WTC11 (cell line): Measurements from ENCODE around the gene OCRL. TPM values are rescaled to one million over a fixed set of nuclear protein-coding genes. Genes with fewer than 3 reads are reported as not detected.

Source experiments
- ATAC-seq: fragments of 200-7000 bp; cut with Tn5 transposase; 2 replicates; pipeline ENCODE4 v1.10.0; 2021; ENCODE audit warnings: mild to moderate bottlenecking, moderate library complexity
- CTCF ChIA-PET: fragments of 300-600 bp; sonication (Branson Sonifier 250); formaldehyde crosslinking; loops from one replicate; lab custom pipeline; 2021; ENCODE audit warnings: antibody characterized with exemption; lab: Charles Lee
- POLR2A ChIA-PET: fragments of 350-600 bp; sonication (Branson Sonifier 250); formaldehyde crosslinking; loops from one replicate; lab custom pipeline; 2021; ENCODE audit warnings: antibody characterized with exemption; lab: Charles Lee
- DNase-seq: peaks from one replicate; pipeline ENCODE4 v3.0.0; 2021; ENCODE audit warnings: low spot score
- H3K27ac Mint-ChIP-seq: 2 replicates; pipeline ENCODE4 v1.8.0; 2021; ENCODE audit warnings: mixed read lengths
- H3K27me3 Mint-ChIP-seq: 2 replicates; pipeline ENCODE4 v1.8.0; 2021; ENCODE audit warnings: low read depth, mild to moderate bottlenecking, moderate library complexity, mixed read lengths
- H3K36me3 Mint-ChIP-seq: 2 replicates; pipeline ENCODE4 v1.8.0; 2021; ENCODE audit warnings: mixed read lengths
- H3K4me1 Mint-ChIP-seq: 2 replicates; pipeline ENCODE4 v1.8.0; 2022; ENCODE audit warnings: mixed read lengths
- H3K4me3 Mint-ChIP-seq: 2 replicates; pipeline ENCODE4 v1.8.0; 2021; ENCODE audit warnings: mild to moderate bottlenecking, moderate library complexity, mixed read lengths
- H3K9me3 Mint-ChIP-seq: 2 replicates; pipeline ENCODE4 v1.8.0; 2021; ENCODE audit warnings: mixed read lengths
- ETV6 ChIP-seq: sonication (generic); formaldehyde crosslinking; IDR thresholded peaks from 2 replicates; pipeline ENCODE4 v1.8.1; 2022; ENCODE audit warnings: mild to moderate bottlenecking, missing genetic modification reagents
- FOXJ3 ChIP-seq: sonication (generic); formaldehyde crosslinking; IDR thresholded peaks from 2 replicates; pipeline ENCODE4 v1.9.0; 2021; ENCODE audit warnings: missing genetic modification reagents, mild to moderate bottlenecking, borderline replicate concordance
- GABPB1 ChIP-seq: sonication (generic); formaldehyde crosslinking; IDR thresholded peaks from 2 replicates; pipeline ENCODE4 v1.8.1; 2023; ENCODE audit warnings: mild to moderate bottlenecking, missing genetic modification reagents
- NFYB ChIP-seq: sonication (generic); formaldehyde crosslinking; conservative IDR thresholded peaks from 2 replicates; pipeline ENCODE4 v1.8.0; 2022; ENCODE audit warnings: low read depth, missing genetic modification reagents
- TEAD1 ChIP-seq: sonication (generic); formaldehyde crosslinking; IDR thresholded peaks from 2 replicates; pipeline ENCODE4 v1.8.0; 2022; ENCODE audit warnings: mild to moderate bottlenecking, missing genetic modification reagents
- ZNF232 ChIP-seq: sonication (generic); formaldehyde crosslinking; IDR thresholded peaks from 2 replicates; pipeline ENCODE4 v1.8.0; 2022; ENCODE audit warnings: mild to moderate bottlenecking, missing genetic modification reagents
- ZNF671 ChIP-seq: fragments of 250-450 bp; sonication (Bioruptor Pico); IDR thresholded peaks from 2 replicates; pipeline ENCODE4 v1.8.0; 2021; ENCODE audit warnings: mild to moderate bottlenecking
- total RNA-seq: library from RNA; stranded (reverse); gene quantifications from 3 replicates; pipeline ENCODE4 v1.2.3, GENCODE V29; 2021
- TF ChIP-seq, protein P1 (sequence below): sonication (generic); formaldehyde crosslinking; IDR thresholded peaks from 2 replicates; pipeline ENCODE4 v1.8.0; 2022; ENCODE audit warnings: mild to moderate bottlenecking, missing genetic modification reagents
- TF ChIP-seq, protein P2 (sequence below): sonication (generic); formaldehyde crosslinking; conservative IDR thresholded peaks from 2 replicates; pipeline ENCODE4 v1.8.1; 2022; ENCODE audit warnings: mild to moderate bottlenecking, missing genetic modification reagents
- TF ChIP-seq, protein P3 (sequence below): fragments of 250-450 bp; sonication (Bioruptor Pico); IDR thresholded peaks from 2 replicates; pipeline ENCODE4 v1.9.0; 2021; ENCODE audit warnings: mild to moderate bottlenecking, borderline replicate concordance
- TF ChIP-seq, protein P4 (sequence below): sonication (generic); formaldehyde crosslinking; IDR thresholded peaks from 2 replicates; pipeline ENCODE4 v1.8.1; 2022; ENCODE audit warnings: low read depth, mild to moderate bottlenecking, moderate library complexity, missing genetic modification reagents, borderline replicate concordance
- TF ChIP-seq, protein P5 (sequence below): sonication (generic); formaldehyde crosslinking; IDR thresholded peaks from 2 replicates; pipeline ENCODE4 v1.8.0; 2023; ENCODE audit warnings: mild to moderate bottlenecking, missing genetic modification reagents
- TF ChIP-seq, protein P6 (sequence below): fragments of 250-450 bp; sonication (Bioruptor Pico); conservative IDR thresholded peaks from 2 replicates; pipeline ENCODE4 v1.9.0; 2021; ENCODE audit warnings: mild to moderate bottlenecking
- TF ChIP-seq, protein P7 (sequence below): fragments of 250-450 bp; sonication (Bioruptor Pico); IDR thresholded peaks from 2 replicates; pipeline ENCODE4 v1.8.0; 2021; ENCODE audit warnings: mild to moderate bottlenecking
- TF ChIP-seq, protein P8 (sequence below): sonication (generic); formaldehyde crosslinking; IDR thresholded peaks from 2 replicates; pipeline ENCODE4 v1.8.0; 2023; ENCODE audit warnings: missing genetic modification reagents, mild to moderate bottlenecking, borderline replicate concordance

OCRL gene
- total RNA-seq, 1 experiment from 2014 or later: 17.4 TPM

DNA sequence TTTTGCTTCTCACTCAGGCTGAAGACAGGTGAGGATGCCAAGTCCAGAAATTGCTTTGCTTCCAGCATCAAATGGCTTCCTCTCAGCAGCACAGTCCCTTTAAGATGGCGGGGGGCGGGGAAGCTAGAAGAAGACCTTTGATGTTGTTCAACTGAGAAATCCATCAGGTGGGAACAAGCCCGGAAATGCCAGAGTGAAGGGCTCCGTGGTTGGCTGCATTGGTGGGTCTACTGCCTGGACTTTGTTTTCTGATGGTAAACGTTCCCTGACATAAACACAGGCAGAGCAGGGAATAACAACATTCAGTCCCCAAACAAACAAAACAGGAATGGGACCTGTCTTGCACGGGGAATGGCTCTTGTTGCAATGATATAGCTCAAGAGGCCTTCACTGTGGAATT is 77.4 kb downstream of the OCRL start:
- no peaks in the 10 kb centered on the region for H3K9me3 Mint-ChIP-seq
- no peaks in the 10 kb centered on the region for H3K27me3 Mint-ChIP-seq
- no peak for ATAC-seq
- CTCF ChIA-PET: interaction anchor here (1.4 kb wide), 2 partner anchors 8 to 109 kb away, joined by 3 to 4 read pairs; no protein-coding TSS in a partner anchor
- no peaks in the 10 kb centered on the region for H3K36me3 Mint-ChIP-seq
- TF ChIP-seq, protein P1, sequence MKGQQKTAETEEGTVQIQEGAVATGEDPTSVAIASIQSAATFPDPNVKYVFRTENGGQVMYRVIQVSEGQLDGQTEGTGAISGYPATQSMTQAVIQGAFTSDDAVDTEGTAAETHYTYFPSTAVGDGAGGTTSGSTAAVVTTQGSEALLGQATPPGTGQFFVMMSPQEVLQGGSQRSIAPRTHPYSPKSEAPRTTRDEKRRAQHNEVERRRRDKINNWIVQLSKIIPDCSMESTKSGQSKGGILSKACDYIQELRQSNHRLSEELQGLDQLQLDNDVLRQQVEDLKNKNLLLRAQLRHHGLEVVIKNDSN (CRISPR knock-in tag): no peak
- TF ChIP-seq NFYB (no peak), ZNF671 (CRISPR knock-in tag) (no peak), TEAD1 (CRISPR knock-in tag) (no peak), FOXJ3 (CRISPR knock-in tag) (no peak), ETV6 (CRISPR knock-in tag) (no peak), ZNF232 (no peak), GABPB1 (CRISPR knock-in tag) (no peak)
- TF ChIP-seq, protein P2, sequence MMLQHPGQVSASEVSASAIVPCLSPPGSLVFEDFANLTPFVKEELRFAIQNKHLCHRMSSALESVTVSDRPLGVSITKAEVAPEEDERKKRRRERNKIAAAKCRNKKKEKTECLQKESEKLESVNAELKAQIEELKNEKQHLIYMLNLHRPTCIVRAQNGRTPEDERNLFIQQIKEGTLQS: no peak
- TF ChIP-seq, protein P3, sequence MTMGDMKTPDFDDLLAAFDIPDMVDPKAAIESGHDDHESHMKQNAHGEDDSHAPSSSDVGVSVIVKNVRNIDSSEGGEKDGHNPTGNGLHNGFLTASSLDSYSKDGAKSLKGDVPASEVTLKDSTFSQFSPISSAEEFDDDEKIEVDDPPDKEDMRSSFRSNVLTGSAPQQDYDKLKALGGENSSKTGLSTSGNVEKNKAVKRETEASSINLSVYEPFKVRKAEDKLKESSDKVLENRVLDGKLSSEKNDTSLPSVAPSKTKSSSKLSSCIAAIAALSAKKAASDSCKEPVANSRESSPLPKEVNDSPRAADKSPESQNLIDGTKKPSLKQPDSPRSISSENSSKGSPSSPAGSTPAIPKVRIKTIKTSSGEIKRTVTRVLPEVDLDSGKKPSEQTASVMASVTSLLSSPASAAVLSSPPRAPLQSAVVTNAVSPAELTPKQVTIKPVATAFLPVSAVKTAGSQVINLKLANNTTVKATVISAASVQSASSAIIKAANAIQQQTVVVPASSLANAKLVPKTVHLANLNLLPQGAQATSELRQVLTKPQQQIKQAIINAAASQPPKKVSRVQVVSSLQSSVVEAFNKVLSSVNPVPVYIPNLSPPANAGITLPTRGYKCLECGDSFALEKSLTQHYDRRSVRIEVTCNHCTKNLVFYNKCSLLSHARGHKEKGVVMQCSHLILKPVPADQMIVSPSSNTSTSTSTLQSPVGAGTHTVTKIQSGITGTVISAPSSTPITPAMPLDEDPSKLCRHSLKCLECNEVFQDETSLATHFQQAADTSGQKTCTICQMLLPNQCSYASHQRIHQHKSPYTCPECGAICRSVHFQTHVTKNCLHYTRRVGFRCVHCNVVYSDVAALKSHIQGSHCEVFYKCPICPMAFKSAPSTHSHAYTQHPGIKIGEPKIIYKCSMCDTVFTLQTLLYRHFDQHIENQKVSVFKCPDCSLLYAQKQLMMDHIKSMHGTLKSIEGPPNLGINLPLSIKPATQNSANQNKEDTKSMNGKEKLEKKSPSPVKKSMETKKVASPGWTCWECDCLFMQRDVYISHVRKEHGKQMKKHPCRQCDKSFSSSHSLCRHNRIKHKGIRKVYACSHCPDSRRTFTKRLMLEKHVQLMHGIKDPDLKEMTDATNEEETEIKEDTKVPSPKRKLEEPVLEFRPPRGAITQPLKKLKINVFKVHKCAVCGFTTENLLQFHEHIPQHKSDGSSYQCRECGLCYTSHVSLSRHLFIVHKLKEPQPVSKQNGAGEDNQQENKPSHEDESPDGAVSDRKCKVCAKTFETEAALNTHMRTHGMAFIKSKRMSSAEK (CRISPR knock-in tag): no peak
- TF ChIP-seq, protein P4, sequence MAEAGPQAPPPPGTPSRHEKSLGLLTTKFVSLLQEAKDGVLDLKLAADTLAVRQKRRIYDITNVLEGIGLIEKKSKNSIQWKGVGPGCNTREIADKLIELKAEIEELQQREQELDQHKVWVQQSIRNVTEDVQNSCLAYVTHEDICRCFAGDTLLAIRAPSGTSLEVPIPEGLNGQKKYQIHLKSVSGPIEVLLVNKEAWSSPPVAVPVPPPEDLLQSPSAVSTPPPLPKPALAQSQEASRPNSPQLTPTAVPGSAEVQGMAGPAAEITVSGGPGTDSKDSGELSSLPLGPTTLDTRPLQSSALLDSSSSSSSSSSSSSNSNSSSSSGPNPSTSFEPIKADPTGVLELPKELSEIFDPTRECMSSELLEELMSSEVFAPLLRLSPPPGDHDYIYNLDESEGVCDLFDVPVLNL (CRISPR knock-in tag): no peak
- TF ChIP-seq, protein P5, sequence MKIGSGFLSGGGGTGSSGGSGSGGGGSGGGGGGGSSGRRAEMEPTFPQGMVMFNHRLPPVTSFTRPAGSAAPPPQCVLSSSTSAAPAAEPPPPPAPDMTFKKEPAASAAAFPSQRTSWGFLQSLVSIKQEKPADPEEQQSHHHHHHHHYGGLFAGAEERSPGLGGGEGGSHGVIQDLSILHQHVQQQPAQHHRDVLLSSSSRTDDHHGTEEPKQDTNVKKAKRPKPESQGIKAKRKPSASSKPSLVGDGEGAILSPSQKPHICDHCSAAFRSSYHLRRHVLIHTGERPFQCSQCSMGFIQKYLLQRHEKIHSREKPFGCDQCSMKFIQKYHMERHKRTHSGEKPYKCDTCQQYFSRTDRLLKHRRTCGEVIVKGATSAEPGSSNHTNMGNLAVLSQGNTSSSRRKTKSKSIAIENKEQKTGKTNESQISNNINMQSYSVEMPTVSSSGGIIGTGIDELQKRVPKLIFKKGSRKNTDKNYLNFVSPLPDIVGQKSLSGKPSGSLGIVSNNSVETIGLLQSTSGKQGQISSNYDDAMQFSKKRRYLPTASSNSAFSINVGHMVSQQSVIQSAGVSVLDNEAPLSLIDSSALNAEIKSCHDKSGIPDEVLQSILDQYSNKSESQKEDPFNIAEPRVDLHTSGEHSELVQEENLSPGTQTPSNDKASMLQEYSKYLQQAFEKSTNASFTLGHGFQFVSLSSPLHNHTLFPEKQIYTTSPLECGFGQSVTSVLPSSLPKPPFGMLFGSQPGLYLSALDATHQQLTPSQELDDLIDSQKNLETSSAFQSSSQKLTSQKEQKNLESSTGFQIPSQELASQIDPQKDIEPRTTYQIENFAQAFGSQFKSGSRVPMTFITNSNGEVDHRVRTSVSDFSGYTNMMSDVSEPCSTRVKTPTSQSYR: no peak
- TF ChIP-seq, protein P6, sequence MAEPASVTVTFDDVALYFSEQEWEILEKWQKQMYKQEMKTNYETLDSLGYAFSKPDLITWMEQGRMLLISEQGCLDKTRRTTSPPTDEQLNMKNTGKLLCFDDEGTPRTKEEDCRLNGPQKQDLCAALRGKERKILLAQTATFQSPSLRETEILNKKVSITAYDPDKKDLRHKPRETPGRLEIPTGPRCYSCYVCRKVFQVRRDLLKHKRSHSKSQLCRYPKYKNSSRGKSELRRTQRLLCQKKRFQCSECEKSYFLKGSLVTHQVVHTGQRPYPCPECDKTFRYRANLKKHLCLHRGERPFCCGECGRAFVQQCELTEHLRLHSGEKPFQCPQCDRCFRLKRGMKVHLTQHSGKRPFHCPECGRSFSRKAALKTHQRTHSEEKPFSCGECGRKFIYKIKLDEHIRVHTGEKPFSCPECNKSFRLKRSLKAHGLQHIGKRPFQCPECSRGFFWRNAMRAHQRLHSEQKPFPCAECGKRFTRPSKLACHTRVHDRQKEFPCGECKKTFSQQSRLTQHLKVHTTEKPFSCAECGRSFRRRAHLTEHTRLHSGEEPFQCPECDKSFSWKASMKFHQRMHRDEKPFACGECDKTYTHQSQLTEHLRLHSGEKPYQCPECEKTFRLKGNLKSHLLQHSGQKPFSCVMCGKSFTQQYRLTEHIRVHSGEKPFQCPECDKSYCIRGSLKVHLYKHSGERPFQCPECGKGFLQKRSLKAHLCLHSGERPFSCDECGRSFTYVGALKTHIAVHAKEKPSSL (CRISPR knock-in tag): no peak
- TF ChIP-seq, protein P7, sequence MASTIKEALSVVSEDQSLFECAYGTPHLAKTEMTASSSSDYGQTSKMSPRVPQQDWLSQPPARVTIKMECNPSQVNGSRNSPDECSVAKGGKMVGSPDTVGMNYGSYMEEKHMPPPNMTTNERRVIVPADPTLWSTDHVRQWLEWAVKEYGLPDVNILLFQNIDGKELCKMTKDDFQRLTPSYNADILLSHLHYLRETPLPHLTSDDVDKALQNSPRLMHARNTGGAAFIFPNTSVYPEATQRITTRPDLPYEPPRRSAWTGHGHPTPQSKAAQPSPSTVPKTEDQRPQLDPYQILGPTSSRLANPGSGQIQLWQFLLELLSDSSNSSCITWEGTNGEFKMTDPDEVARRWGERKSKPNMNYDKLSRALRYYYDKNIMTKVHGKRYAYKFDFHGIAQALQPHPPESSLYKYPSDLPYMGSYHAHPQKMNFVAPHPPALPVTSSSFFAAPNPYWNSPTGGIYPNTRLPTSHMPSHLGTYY (CRISPR knock-in tag): no peak
- TF ChIP-seq, protein P8, sequence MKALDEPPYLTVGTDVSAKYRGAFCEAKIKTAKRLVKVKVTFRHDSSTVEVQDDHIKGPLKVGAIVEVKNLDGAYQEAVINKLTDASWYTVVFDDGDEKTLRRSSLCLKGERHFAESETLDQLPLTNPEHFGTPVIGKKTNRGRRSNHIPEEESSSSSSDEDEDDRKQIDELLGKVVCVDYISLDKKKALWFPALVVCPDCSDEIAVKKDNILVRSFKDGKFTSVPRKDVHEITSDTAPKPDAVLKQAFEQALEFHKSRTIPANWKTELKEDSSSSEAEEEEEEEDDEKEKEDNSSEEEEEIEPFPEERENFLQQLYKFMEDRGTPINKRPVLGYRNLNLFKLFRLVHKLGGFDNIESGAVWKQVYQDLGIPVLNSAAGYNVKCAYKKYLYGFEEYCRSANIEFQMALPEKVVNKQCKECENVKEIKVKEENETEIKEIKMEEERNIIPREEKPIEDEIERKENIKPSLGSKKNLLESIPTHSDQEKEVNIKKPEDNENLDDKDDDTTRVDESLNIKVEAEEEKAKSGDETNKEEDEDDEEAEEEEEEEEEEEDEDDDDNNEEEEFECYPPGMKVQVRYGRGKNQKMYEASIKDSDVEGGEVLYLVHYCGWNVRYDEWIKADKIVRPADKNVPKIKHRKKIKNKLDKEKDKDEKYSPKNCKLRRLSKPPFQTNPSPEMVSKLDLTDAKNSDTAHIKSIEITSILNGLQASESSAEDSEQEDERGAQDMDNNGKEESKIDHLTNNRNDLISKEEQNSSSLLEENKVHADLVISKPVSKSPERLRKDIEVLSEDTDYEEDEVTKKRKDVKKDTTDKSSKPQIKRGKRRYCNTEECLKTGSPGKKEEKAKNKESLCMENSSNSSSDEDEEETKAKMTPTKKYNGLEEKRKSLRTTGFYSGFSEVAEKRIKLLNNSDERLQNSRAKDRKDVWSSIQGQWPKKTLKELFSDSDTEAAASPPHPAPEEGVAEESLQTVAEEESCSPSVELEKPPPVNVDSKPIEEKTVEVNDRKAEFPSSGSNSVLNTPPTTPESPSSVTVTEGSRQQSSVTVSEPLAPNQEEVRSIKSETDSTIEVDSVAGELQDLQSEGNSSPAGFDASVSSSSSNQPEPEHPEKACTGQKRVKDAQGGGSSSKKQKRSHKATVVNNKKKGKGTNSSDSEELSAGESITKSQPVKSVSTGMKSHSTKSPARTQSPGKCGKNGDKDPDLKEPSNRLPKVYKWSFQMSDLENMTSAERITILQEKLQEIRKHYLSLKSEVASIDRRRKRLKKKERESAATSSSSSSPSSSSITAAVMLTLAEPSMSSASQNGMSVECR: no peak
- no peak overlapping the region for H3K27ac Mint-ChIP-seq
- peaks cover 3% of the 10 kb centered on the region; the same call in 1 of the 2 replicates for H3K4me1 Mint-ChIP-seq
- DNase-seq: no peak
- no peak overlapping the region for H3K4me3 Mint-ChIP-seq
- POLR2A ChIA-PET: no interaction called here
